GM06990 (cell line): ENCODE results near the gene OPCML.

Experiments
- DNase-seq: peaks from one replicate; pipeline ENCODE4 v3.0.0-alpha.2; 2011; ENCODE audit not compliant: insufficient read length; ENCODE audit errors: extremely low read depth
- H3K27me3 ChIP-seq: replicated peaks from 2 replicates; pipeline ENCODE4 v1.6.0; 2011; ENCODE audit warnings: low read length; ENCODE audit not compliant: control insufficient read depth, insufficient read depth
- H3K36me3 ChIP-seq: 2 replicates; pipeline ENCODE4 v1.5.1; 2011; ENCODE audit warnings: low read length; ENCODE audit not compliant: control insufficient read depth, insufficient read depth
- H3K4me3 ChIP-seq: replicated peaks from 2 replicates; pipeline ENCODE4 v1.5.1; 2011; ENCODE audit warnings: low read depth, mild to moderate bottlenecking, control low read depth, low read length
- TF ChIP-seq, protein P1 (sequence below): IDR thresholded peaks from 2 replicates; pipeline ENCODE4 v1.5.1; 2011; ENCODE audit warnings: low read length, control low read depth, mild to moderate bottlenecking, inconsistent platforms; ENCODE audit not compliant: insufficient read depth, poor library complexity, severe bottlenecking

The OPCML gene

GRCh38 chr11:133318221-133318620, 214.1 kb downstream of the OPCML start:
- H3K36me3 ChIP-seq = no peaks in the 10 kb centered on the region
- no peaks in the 10 kb centered on the region; the same call in 1 of the 2 replicates for H3K27me3 ChIP-seq
- TF ChIP-seq, protein P1, sequence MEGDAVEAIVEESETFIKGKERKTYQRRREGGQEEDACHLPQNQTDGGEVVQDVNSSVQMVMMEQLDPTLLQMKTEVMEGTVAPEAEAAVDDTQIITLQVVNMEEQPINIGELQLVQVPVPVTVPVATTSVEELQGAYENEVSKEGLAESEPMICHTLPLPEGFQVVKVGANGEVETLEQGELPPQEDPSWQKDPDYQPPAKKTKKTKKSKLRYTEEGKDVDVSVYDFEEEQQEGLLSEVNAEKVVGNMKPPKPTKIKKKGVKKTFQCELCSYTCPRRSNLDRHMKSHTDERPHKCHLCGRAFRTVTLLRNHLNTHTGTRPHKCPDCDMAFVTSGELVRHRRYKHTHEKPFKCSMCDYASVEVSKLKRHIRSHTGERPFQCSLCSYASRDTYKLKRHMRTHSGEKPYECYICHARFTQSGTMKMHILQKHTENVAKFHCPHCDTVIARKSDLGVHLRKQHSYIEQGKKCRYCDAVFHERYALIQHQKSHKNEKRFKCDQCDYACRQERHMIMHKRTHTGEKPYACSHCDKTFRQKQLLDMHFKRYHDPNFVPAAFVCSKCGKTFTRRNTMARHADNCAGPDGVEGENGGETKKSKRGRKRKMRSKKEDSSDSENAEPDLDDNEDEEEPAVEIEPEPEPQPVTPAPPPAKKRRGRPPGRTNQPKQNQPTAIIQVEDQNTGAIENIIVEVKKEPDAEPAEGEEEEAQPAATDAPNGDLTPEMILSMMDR = no peak
- H3K4me3 ChIP-seq = no peak overlapping the region
- DNase-seq = no peak

DNA sequence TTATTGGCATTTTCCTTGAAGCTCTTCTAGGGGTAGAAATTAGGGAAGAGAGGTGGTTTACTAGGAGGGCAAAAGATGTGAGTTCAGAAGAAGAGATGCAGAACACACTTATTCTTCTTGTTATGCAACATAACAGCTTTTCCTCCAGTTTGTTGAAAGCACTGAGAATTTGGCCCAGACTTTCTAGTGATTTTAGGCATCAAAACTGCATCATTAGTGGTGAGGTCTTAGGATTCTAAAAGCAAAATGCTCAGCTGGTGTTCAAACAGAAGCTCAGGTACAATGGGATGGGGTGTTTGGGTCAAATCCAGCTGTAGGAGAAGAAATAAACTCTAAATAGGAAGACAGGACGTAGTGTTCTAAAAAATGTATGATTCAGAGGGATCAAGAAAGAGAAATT, 221.1 kb downstream of the OPCML start:
- no peak overlapping the region for H3K4me3 ChIP-seq
- no peaks in the 10 kb centered on the region; the same call in 1 of the 2 replicates for H3K27me3 ChIP-seq
- TF ChIP-seq, protein P1 = no peak
- no peak for DNase-seq
- H3K36me3 ChIP-seq = no peaks in the 10 kb centered on the region

DNA sequence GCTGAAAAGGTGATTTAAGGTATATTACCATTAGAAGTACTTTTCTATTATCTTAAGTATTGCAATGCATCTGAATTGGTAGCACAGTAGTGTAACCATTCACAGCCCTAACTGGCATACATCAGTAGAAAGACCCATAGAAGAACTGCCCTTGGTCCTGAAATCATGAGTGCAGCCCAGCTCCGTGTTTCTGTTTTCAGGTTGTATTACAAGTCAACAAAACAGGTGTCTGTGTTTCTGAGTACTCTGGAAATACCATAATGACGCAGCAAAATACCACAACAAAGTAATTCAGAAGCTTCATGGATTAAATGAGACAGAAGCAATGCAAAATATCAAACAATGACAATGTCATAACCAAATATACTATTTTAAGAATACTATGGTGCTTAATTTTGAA, 226.3 kb downstream of the OPCML start:
- TF ChIP-seq, protein P1 = no peak
- Histone ChIP-seq H3K36me3 (no peaks in the 10 kb centered on the region), H3K4me3 (no peak overlapping the region), H3K27me3 (no peaks in the 10 kb centered on the region; the same call in 1 of the 2 replicates)
- DNase-seq = no peak

GRCh38 chr11:133305208-133305956, 226.9 kb downstream of the OPCML start:
- TF ChIP-seq, protein P1 = no peak
- Histone ChIP-seq H3K27me3 (no peaks in the 10 kb centered on the region; the same call in 1 of the 2 replicates), H3K4me3 (no peak overlapping the region), H3K36me3 (no peaks in the 10 kb centered on the region)
- no peak for DNase-seq

DNA sequence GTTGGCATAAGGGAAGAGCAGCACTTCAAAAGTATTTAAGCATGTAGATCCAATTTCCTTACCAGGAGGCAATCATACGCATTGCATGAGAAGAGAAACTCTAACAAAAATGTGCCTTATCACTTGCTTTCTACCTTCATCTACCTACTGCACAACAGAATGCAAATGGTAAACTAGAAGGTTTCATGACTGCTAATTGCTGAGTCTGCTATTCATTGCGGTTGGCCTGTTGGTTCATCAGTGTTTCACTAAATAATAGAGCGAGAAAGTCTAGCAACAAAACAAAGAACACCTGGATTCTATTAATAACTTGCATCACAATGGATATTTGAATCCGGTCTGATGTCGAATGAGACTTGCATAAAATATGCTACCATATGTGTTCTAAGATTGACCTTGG, 229.0 kb downstream of the OPCML start:
- TF ChIP-seq, protein P1 = no peak
- Histone ChIP-seq H3K4me3 (no peak overlapping the region), H3K27me3 (no peaks in the 10 kb centered on the region), H3K36me3 (no peaks in the 10 kb centered on the region)
- DNase-seq = no peak
